Measurements from ENCODE around the gene POU6F2. TPM values are rescaled to one million over a fixed set of nuclear protein-coding genes. Genes with fewer than 3 reads are reported as not detected.

The POU6F2 gene
- polyA plus RNA-seq, 2 donors = 0.08 to 0.12 TPM

- Histone ChIP-seq H3K36me3 (ENCODE audit: control insufficient read depth in 2 of 2, insufficient read depth in 2 of 2, low read length in 1 of 2) (no peaks in the 10 kb centered on the region), H3K4me1 (ENCODE audit: control insufficient read depth in 2 of 2, insufficient read depth in 2 of 2, low read length in 1 of 2) (no peaks in the 10 kb centered on the region), H3K9me3 (ENCODE audit: control insufficient read depth in 2 of 2, insufficient read depth in 1 of 2, low read depth in 1 of 2, low read length in 1 of 2) (no peaks in the 10 kb centered on the region), H3K27ac (ENCODE audit: low read depth in 2 of 2, low read length in 1 of 2) (no peak overlapping the region), H3K27me3 (ENCODE audit: control insufficient read depth in 1 of 2, insufficient read depth in 2 of 2, low read length in 2 of 2) (no peaks in the 10 kb centered on the region), H3K4me3 (ENCODE audit: low read depth in 1 of 2, low read length in 2 of 2) (no peak overlapping the region)
- WGBS, 2 donors = 77 to 80% methylated on average over 26 of the region's 26 CpGs
Observed at GRCh38 chr7:39293056-39293823, 315.5 kb downstream of the POU6F2 start.

GRCh38 chr7:39294022-39294421, 316.3 kb downstream of the POU6F2 start:
- WGBS, 2 donors = 95 to 99% methylated on average over 4 of the region's 4 CpGs
- Histone ChIP-seq H3K4me1 (ENCODE audit: control insufficient read depth in 2 of 2, insufficient read depth in 2 of 2, low read length in 1 of 2) (no peaks in the 10 kb centered on the region), H3K4me3 (ENCODE audit: low read depth in 1 of 2, low read length in 2 of 2) (no peak overlapping the region), H3K36me3 (ENCODE audit: control insufficient read depth in 2 of 2, insufficient read depth in 2 of 2, low read length in 1 of 2) (no peaks in the 10 kb centered on the region), H3K27ac (ENCODE audit: low read depth in 2 of 2, low read length in 1 of 2) (no peak overlapping the region), H3K27me3 (ENCODE audit: control insufficient read depth in 1 of 2, insufficient read depth in 2 of 2, low read length in 2 of 2) (no peaks in the 10 kb centered on the region), H3K9me3 (ENCODE audit: control insufficient read depth in 2 of 2, insufficient read depth in 1 of 2, low read depth in 1 of 2, low read length in 1 of 2) (no peaks in the 10 kb centered on the region)

- Histone ChIP-seq H3K36me3 (ENCODE audit: control insufficient read depth in 2 of 2, insufficient read depth in 2 of 2, low read length in 1 of 2) (no peaks in the 10 kb centered on the region), H3K27ac (ENCODE audit: low read depth in 2 of 2, low read length in 1 of 2) (no peak overlapping the region), H3K9me3 (ENCODE audit: control insufficient read depth in 2 of 2, insufficient read depth in 1 of 2, low read depth in 1 of 2, low read length in 1 of 2) (no peaks in the 10 kb centered on the region), H3K4me1 (ENCODE audit: control insufficient read depth in 2 of 2, insufficient read depth in 2 of 2, low read length in 1 of 2) (no peaks in the 10 kb centered on the region), H3K4me3 (ENCODE audit: low read depth in 1 of 2, low read length in 2 of 2) (no peak overlapping the region), H3K27me3 (ENCODE audit: control insufficient read depth in 1 of 2, insufficient read depth in 2 of 2, low read length in 2 of 2) (no peaks in the 10 kb centered on the region)
Observed at GRCh38 chr7:39295796-39296195, 318.1 kb downstream of the POU6F2 start.

GRCh38 chr7:39299695-39300094, 322.0 kb downstream of the POU6F2 start:
- no peak overlapping the region for H3K27ac ChIP-seq (ENCODE audit: low read depth in 2 of 2, low read length in 1 of 2)
- H3K4me1 ChIP-seq (ENCODE audit: control insufficient read depth in 2 of 2, insufficient read depth in 2 of 2, low read length in 1 of 2) = no peaks in the 10 kb centered on the region
- no peaks in the 10 kb centered on the region for H3K9me3 ChIP-seq (ENCODE audit: control insufficient read depth in 2 of 2, insufficient read depth in 1 of 2, low read depth in 1 of 2, low read length in 1 of 2)
- WGBS, 2 donors = 45 to 63% methylated on average over 6 of the region's 6 CpGs
- no peaks in the 10 kb centered on the region for H3K27me3 ChIP-seq (ENCODE audit: control insufficient read depth in 1 of 2, insufficient read depth in 2 of 2, low read length in 2 of 2)
- no peak overlapping the region for H3K4me3 ChIP-seq (ENCODE audit: low read depth in 1 of 2, low read length in 2 of 2)
- H3K36me3 ChIP-seq (ENCODE audit: control insufficient read depth in 2 of 2, insufficient read depth in 2 of 2, low read length in 1 of 2) = no peaks in the 10 kb centered on the region

- H3K27me3 ChIP-seq (ENCODE audit: control insufficient read depth in 1 of 2, insufficient read depth in 2 of 2, low read length in 2 of 2) = no peaks in the 10 kb centered on the region
- H3K27ac ChIP-seq (ENCODE audit: low read depth in 2 of 2, low read length in 1 of 2) = no peak overlapping the region
- H3K4me1 ChIP-seq (ENCODE audit: control insufficient read depth in 2 of 2, insufficient read depth in 2 of 2, low read length in 1 of 2) = no peaks in the 10 kb centered on the region
- H3K36me3 ChIP-seq (ENCODE audit: control insufficient read depth in 2 of 2, insufficient read depth in 2 of 2, low read length in 1 of 2) = no peaks in the 10 kb centered on the region
- no peaks in the 10 kb centered on the region for H3K9me3 ChIP-seq (ENCODE audit: control insufficient read depth in 2 of 2, insufficient read depth in 1 of 2, low read depth in 1 of 2, low read length in 1 of 2)
- H3K4me3 ChIP-seq (ENCODE audit: low read depth in 1 of 2, low read length in 2 of 2) = no peak overlapping the region
- WGBS, 2 donors = 68 to 69% methylated on average over 8 of the region's 8 CpGs
Observed at GRCh38 chr7:39300276-39300675, 322.6 kb downstream of the POU6F2 start.

- H3K9me3 ChIP-seq (ENCODE audit: control insufficient read depth in 2 of 2, insufficient read depth in 1 of 2, low read depth in 1 of 2, low read length in 1 of 2) = no peaks in the 10 kb centered on the region
- H3K36me3 ChIP-seq (ENCODE audit: control insufficient read depth in 2 of 2, insufficient read depth in 2 of 2, low read length in 1 of 2) = no peaks in the 10 kb centered on the region
- H3K4me1 ChIP-seq (ENCODE audit: control insufficient read depth in 2 of 2, insufficient read depth in 2 of 2, low read length in 1 of 2) = no peaks in the 10 kb centered on the region
- no peaks in the 10 kb centered on the region for H3K27me3 ChIP-seq (ENCODE audit: control insufficient read depth in 1 of 2, insufficient read depth in 2 of 2, low read length in 2 of 2)
- H3K27ac ChIP-seq (ENCODE audit: low read depth in 2 of 2, low read length in 1 of 2) = no peak overlapping the region
- H3K4me3 ChIP-seq (ENCODE audit: low read depth in 1 of 2, low read length in 2 of 2) = no peak overlapping the region
Observed at GRCh38 chr7:39301543-39301942, 323.8 kb downstream of the POU6F2 start.

- Histone ChIP-seq H3K27ac (ENCODE audit: low read depth in 2 of 2, low read length in 1 of 2) (no peak overlapping the region), H3K4me3 (ENCODE audit: low read depth in 1 of 2, low read length in 2 of 2) (no peak overlapping the region), H3K4me1 (ENCODE audit: control insufficient read depth in 2 of 2, insufficient read depth in 2 of 2, low read length in 1 of 2) (no peaks in the 10 kb centered on the region), H3K9me3 (ENCODE audit: control insufficient read depth in 2 of 2, insufficient read depth in 1 of 2, low read depth in 1 of 2, low read length in 1 of 2) (no peaks in the 10 kb centered on the region), H3K27me3 (ENCODE audit: control insufficient read depth in 1 of 2, insufficient read depth in 2 of 2, low read length in 2 of 2) (no peaks in the 10 kb centered on the region), H3K36me3 (ENCODE audit: control insufficient read depth in 2 of 2, insufficient read depth in 2 of 2, low read length in 1 of 2) (no peaks in the 10 kb centered on the region)
- WGBS, 2 donors = 71 to 88% methylated on average over 6 of the region's 6 CpGs
Observed at GRCh38 chr7:39304178-39304577, 326.5 kb downstream of the POU6F2 start.

GRCh38 chr7:39304668-39305405, 327.1 kb downstream of the POU6F2 start:
- WGBS, 2 donors = 90 to 92% methylated on average over 3 of the region's 3 CpGs
- Histone ChIP-seq H3K4me1 (ENCODE audit: control insufficient read depth in 2 of 2, insufficient read depth in 2 of 2, low read length in 1 of 2) (no peaks in the 10 kb centered on the region), H3K27me3 (ENCODE audit: control insufficient read depth in 1 of 2, insufficient read depth in 2 of 2, low read length in 2 of 2) (no peaks in the 10 kb centered on the region), H3K36me3 (ENCODE audit: control insufficient read depth in 2 of 2, insufficient read depth in 2 of 2, low read length in 1 of 2) (no peaks in the 10 kb centered on the region), H3K27ac (ENCODE audit: low read depth in 2 of 2, low read length in 1 of 2) (no peak overlapping the region), H3K4me3 (ENCODE audit: low read depth in 1 of 2, low read length in 2 of 2) (no peak overlapping the region), H3K9me3 (ENCODE audit: control insufficient read depth in 2 of 2, insufficient read depth in 1 of 2, low read depth in 1 of 2, low read length in 1 of 2) (no peaks in the 10 kb centered on the region)

GRCh38 chr7:39306016-39306570, 328.4 kb downstream of the POU6F2 start:
- Histone ChIP-seq H3K4me1 (ENCODE audit: control insufficient read depth in 2 of 2, insufficient read depth in 2 of 2, low read length in 1 of 2) (no peaks in the 10 kb centered on the region), H3K27ac (ENCODE audit: low read depth in 2 of 2, low read length in 1 of 2) (no peak overlapping the region), H3K27me3 (ENCODE audit: control insufficient read depth in 1 of 2, insufficient read depth in 2 of 2, low read length in 2 of 2) (no peaks in the 10 kb centered on the region), H3K4me3 (ENCODE audit: low read depth in 1 of 2, low read length in 2 of 2) (no peak overlapping the region), H3K9me3 (ENCODE audit: control insufficient read depth in 2 of 2, insufficient read depth in 1 of 2, low read depth in 1 of 2, low read length in 1 of 2) (no peaks in the 10 kb centered on the region), H3K36me3 (ENCODE audit: control insufficient read depth in 2 of 2, insufficient read depth in 2 of 2, low read length in 1 of 2) (no peaks in the 10 kb centered on the region)
- WGBS, 2 donors = 73 to 75% methylated on average over 5 of the region's 5 CpGs
